ENCODE results near the gene ANGPT4. TPM values are rescaled to one million over a fixed set of nuclear protein-coding genes. Genes with fewer than 3 reads are reported as not detected.

ANGPT4 gene
- total RNA-seq, 2 donors from 2014 or later, result 1.4 to 1.6 TPM

DNA sequence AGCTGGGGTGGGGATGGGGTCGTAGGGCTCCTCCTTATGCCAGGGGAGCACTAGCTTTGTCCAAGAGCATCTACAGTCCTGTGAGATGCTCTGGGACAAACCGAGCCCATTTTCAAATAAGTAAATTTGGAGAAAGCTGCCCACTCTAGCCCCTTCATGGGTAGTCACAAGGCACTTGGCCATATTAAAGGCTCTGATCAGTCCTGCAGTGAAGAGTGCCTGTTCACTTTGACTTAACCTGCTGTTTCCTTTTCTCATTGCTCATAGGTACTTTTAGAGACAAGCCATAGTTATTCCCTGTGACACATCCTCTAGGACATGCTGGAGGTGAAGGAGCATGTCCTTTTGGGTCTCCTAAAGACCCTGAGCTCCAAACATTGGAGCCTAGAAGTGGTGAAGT, 44.2 kb downstream of the ANGPT4 start:
- no peak overlapping the region for H3K4me3 ChIP-seq
- H3K27ac ChIP-seq, result no peak overlapping the region
- H3K27me3 ChIP-seq (replicated peaks; ENCODE audit: insufficient read depth), result no peaks in the 10 kb centered on the region
- DNase-seq (ENCODE audit: low spot score) (no peak), ATAC-seq (ENCODE audit: insufficient number of reproducible peaks, low FRiP score, low read depth) (no peak)
- TF ChIP-seq, protein P1, sequence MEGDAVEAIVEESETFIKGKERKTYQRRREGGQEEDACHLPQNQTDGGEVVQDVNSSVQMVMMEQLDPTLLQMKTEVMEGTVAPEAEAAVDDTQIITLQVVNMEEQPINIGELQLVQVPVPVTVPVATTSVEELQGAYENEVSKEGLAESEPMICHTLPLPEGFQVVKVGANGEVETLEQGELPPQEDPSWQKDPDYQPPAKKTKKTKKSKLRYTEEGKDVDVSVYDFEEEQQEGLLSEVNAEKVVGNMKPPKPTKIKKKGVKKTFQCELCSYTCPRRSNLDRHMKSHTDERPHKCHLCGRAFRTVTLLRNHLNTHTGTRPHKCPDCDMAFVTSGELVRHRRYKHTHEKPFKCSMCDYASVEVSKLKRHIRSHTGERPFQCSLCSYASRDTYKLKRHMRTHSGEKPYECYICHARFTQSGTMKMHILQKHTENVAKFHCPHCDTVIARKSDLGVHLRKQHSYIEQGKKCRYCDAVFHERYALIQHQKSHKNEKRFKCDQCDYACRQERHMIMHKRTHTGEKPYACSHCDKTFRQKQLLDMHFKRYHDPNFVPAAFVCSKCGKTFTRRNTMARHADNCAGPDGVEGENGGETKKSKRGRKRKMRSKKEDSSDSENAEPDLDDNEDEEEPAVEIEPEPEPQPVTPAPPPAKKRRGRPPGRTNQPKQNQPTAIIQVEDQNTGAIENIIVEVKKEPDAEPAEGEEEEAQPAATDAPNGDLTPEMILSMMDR (IDR thresholded peaks at IDR 0.05), result no peak
- no peaks in the 10 kb centered on the region for H3K9me3 ChIP-seq
- H3K36me3 ChIP-seq, result no peaks in the 10 kb centered on the region
- H3K4me1 ChIP-seq (ENCODE audit: control insufficient read depth in 1 of 2, low read depth in 2 of 2), result no peaks in the 10 kb centered on the region

DNA sequence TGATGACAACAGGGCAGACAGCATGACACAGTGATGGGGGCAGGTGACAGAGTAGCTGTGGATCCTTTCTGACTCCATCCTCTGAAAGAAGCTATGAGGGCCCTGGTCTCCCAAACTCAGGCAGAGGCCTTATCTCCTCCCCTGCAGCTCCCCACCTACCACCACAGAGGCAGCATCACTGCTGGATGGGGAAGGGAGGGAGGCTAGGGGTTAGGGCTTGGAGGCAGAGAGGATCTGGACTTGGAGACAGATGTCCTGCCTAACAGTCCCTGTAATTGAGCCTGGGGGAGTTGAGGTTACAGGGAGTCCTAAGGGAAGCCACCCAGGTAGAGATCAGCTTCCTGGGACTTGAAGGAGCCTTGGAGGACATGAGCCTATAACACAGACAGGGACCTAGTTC, 44.7 kb downstream of the ANGPT4 start:
- Histone ChIP-seq H3K27ac (no peak overlapping the region), H3K4me3 (no peak overlapping the region), H3K4me1 (ENCODE audit: control insufficient read depth in 1 of 2, low read depth in 2 of 2) (no peaks in the 10 kb centered on the region), H3K9me3 (no peaks in the 10 kb centered on the region), H3K36me3 (no peaks in the 10 kb centered on the region), H3K27me3 (replicated peaks; ENCODE audit: insufficient read depth) (no peaks in the 10 kb centered on the region)
- TF ChIP-seq, protein P1 (IDR thresholded peaks at IDR 0.05), result no peak
- ATAC-seq (ENCODE audit: insufficient number of reproducible peaks, low FRiP score, low read depth) (no peak), DNase-seq (ENCODE audit: low spot score) (no peak)

DNA sequence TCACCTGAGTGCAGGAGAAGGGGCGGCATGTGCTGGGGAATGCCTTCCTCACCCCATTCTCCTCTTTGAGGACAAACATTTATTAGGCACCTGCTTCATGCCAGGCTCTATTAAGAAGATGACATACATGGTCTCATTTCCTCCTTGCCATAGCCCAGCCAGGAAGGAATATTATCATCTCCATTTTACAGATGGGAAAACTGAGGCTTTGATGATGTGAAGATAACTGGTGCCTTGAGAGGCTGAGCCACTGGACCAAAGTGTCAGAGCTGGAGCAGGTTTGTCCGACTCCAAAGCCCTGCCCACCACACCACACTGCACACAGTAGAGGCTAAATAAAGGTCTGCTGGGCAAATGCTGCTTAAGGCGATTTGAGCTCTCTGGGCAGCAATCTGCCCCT, 45.4 kb downstream of the ANGPT4 start:
- H3K27me3 ChIP-seq (replicated peaks; ENCODE audit: insufficient read depth), result no peaks in the 10 kb centered on the region

DNA sequence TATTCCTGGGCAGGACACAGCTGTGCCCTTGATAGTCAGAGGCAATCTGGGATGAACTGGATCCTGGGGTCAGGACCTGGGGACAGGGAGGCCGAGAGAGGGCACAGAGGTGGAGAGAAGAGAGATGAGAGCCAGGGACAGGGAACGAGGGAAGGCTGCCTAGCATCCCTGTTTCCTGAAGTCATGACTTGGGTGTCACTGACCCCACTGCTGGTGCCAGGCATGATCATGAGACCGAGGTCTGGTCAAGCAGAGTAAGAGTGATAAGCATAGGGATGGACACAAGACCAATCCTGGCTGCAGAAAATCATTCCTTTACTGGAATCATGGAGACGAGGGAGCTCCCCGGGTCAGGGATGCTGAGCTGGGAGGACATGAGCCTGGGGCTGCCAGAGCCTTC, 46.5 kb downstream of the ANGPT4 start:
- Histone ChIP-seq H3K4me1 (ENCODE audit: control insufficient read depth in 1 of 2, low read depth in 2 of 2) (no peaks in the 10 kb centered on the region), H3K9me3 (no peaks in the 10 kb centered on the region), H3K4me3 (no peak overlapping the region), H3K27ac (no peak overlapping the region), H3K27me3 (replicated peaks; ENCODE audit: insufficient read depth) (no peaks in the 10 kb centered on the region), H3K36me3 (no peaks in the 10 kb centered on the region)
- ATAC-seq (ENCODE audit: insufficient number of reproducible peaks, low FRiP score, low read depth) (no peak), DNase-seq (ENCODE audit: low spot score) (no peak)
- TF ChIP-seq, protein P1 (IDR thresholded peaks at IDR 0.05), result no peak

More for the DNA sequence above, 45.4 kb downstream of the ANGPT4 start:
- Histone ChIP-seq H3K36me3 (no peaks in the 10 kb centered on the region), H3K4me1 (ENCODE audit: control insufficient read depth in 1 of 2, low read depth in 2 of 2) (no peaks in the 10 kb centered on the region), H3K9me3 (no peaks in the 10 kb centered on the region), H3K4me3 (no peak overlapping the region), H3K27ac (no peak overlapping the region)
- TF ChIP-seq, protein P1 (IDR thresholded peaks at IDR 0.05), result no peak
- DNase-seq (ENCODE audit: low spot score) (no peak), ATAC-seq (ENCODE audit: insufficient number of reproducible peaks, low FRiP score, low read depth) (no peak)

DNA sequence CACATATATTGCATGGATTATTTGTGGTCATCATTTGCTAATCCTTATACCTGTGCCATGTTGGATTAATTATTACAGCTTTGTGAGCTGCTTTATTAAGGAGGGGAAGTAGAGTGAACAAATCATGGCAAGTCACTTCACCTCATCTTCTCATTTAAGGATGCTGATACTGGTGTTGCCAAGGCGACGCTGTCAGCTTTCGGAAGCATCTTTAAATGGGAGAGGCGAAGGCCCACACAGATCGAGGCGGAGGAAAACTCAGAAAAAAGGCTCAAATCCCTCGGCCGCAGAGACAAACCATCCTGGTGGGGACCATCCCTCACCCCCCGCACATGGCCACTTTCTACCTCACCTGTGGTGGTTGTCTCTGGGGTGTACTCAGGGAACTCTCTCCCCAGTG, 47.9 kb downstream of the ANGPT4 start:
- no peak for DNase-seq (ENCODE audit: low spot score)
- no peaks in the 10 kb centered on the region for H3K36me3 ChIP-seq
- no peak overlapping the region for H3K4me3 ChIP-seq
- no peaks in the 10 kb centered on the region for H3K9me3 ChIP-seq
- no peaks in the 10 kb centered on the region for H3K4me1 ChIP-seq (ENCODE audit: control insufficient read depth in 1 of 2, low read depth in 2 of 2)
- no peaks in the 10 kb centered on the region for H3K27me3 ChIP-seq (replicated peaks; ENCODE audit: insufficient read depth)
- ATAC-seq (ENCODE audit: insufficient number of reproducible peaks, low FRiP score, low read depth), result no peak
- TF ChIP-seq, protein P1 (IDR thresholded peaks at IDR 0.05), result no peak
- no peak overlapping the region for H3K27ac ChIP-seq
